Body of pancreas (tissue), 4 donors: ENCODE data around the gene CTCF.

Experiments
- CTCF ChIP-seq, 7 experiments: fragments of 450-650 bp in 4 of 7; fragments of 200-600 bp in 3 of 7; sonication (generic) in 3 of 7; IDR thresholded peaks; one replicate each; pipeline ENCODE4 v1.5.1; 2016 to 2019; ENCODE audit warnings: antibody characterized with exemption in 7 of 7
- POLR2A ChIP-seq, 3 donors: fragments of 450-650 bp; IDR thresholded peaks; one replicate each; pipeline ENCODE4 v1.6.1; 2016; ENCODE audit warnings: antibody characterized with exemption in 3 of 3, mild to moderate bottlenecking in 2 of 3

GRCh38 chr16:67668495-67669157 lies 106.3 kb downstream of the CTCF start:
- no peak for TF ChIP-seq POLR2A (IDR thresholded peaks at IDR 0.05)
- peak in 1 of 7 experiments; percentile 12 for TF ChIP-seq CTCF (IDR thresholded peaks at IDR 0.05)
